Psoas muscle (tissue), 8 donors: Measurements from ENCODE around the gene CKLF. TPM values are rescaled to one million over a fixed set of nuclear protein-coding genes. Genes with fewer than 3 reads are reported as not detected.
A peak's percentile ranks its signal among the peaks of the same experiment; 100 is the strongest.

Source experiments
- ATAC-seq, 4 donors: fragments of 200-7000 bp; cut with Tn5 transposase; one replicate each; pipeline ENCODE4 v1.9.1; 2020; ENCODE audit warnings: moderate library complexity in 3 of 4, mild to moderate bottlenecking in 2 of 4
- DNase-seq, 2 donors: peaks; one replicate each; pipeline ENCODE4 v3.0.0-alpha.2; 2020
- H3K27ac ChIP-seq: fragments of 200-600 bp; one replicate; pipeline ENCODE4 v1.8.0; 2022
- H3K27me3 ChIP-seq, 3 donors: fragments of 200-600 bp in 1 of 3; one replicate each; pipeline versions ENCODE4 v1.6.1 to v1.8.0; 2013 to 2022; ENCODE audit warnings: low read length in 2 of 3, mild to moderate bottlenecking in 2 of 3, moderate library complexity in 1 of 3; ENCODE audit not compliant: insufficient read depth in 3 of 3
- H3K36me3 ChIP-seq, 2 donors: fragments of 200-600 bp in 1 of 2; one replicate each; pipeline versions ENCODE4 v1.6.1 to v1.8.0; 2013 to 2022; ENCODE audit warnings: low read depth in 1 of 2, mild to moderate bottlenecking in 1 of 2, moderate library complexity in 1 of 2; ENCODE audit not compliant: insufficient read depth in 1 of 2
- H3K4me1 ChIP-seq: fragments of 200-600 bp; one replicate; pipeline ENCODE4 v1.8.0; 2022
- H3K4me3 ChIP-seq: fragments of 200-600 bp; one replicate; pipeline ENCODE4 v1.8.0; 2022; ENCODE audit warnings: mild to moderate bottlenecking
- H3K9me3 ChIP-seq: fragments of 200-600 bp; one replicate; pipeline ENCODE4 v1.8.0; 2022
- CTCF ChIP-seq: fragments of 200-600 bp; IDR thresholded peaks from one replicate; pipeline ENCODE4 v1.8.0; 2022; ENCODE audit warnings: antibody characterized with exemption
- WGBS, 3 donors: extraction: QIAGEN DNeasy Blood & Tissue Kit; methylation state at CpG; one replicate each; pipeline versions ENCODE4 v1.1.6 to v1.1.7; 2013; 5-methylcytosine and 5-hydroxymethylcytosine counted together
- intact Hi-C, 2 donors: fragments of 100-400 bp; cut with DNase I; formaldehyde crosslinking; loops; one replicate each; pipeline versions ENCODE4 v1.11.0 to v1.14.2; 2022
- polyA plus RNA-seq, 3 donors: library from polyadenylated mRNA; stranded (reverse); fragments of 200-250 nt; gene quantifications; one replicate each; pipeline ENCODE4 v1.2.3, GENCODE V29; 2013
- total RNA-seq, 4 donors: library from RNA; stranded (reverse); fragmentation: NEBNext Ultra II Directional in 2 of 4; extraction: Animal tissue kit (Norgen Biotek cat#: 25700) in 2 of 4; gene quantifications; one replicate each; pipeline versions ENCODE4 v1.2.1 to v1.2.4, GENCODE V29; 2021 to 2023
- donor health status: healthy with polysubstance abuse.
- donor health status: DM: no; HTN: no; CAD: no; lungs with moderate emphysema.
- donor health status: Bipolar disorder and iron deficiency.
- donor health status: healthy.
- donor health status: DM: yes; HTN: yes; CAD: no.
- donor health status: DM: no; HTN: no; CAD: no.
- donor health status: DM: no; HTN: no; CAD: no.
- donor health status: DM: yes; HTN: yes; CAD: no.

CKLF gene
- total and polyA plus RNA-seq, 7 donors = 4.1 to 21.1 (median 6.6) TPM

- Histone ChIP-seq H3K4me3 (no peak overlapping the region), H3K27ac (no peak overlapping the region)
- peak; percentile 39 to 76 (median 60) for ATAC-seq
Observed at GRCh38 chr16:66538910-66539309, 13.5 kb upstream of the CKLF start.

GRCh38 chr16:66539623-66540469 is 12.5 kb upstream of the CKLF start:
- Histone ChIP-seq H3K4me1 (no peaks in the 10 kb centered on the region), H3K4me3 (no peak overlapping the region), H3K9me3 (no peaks in the 10 kb centered on the region), H3K36me3 (peaks cover 2 to 83% of the 10 kb centered on the region in 2 donors), H3K27ac (no peak overlapping the region), H3K27me3 (no peaks in the 10 kb centered on the region)
- no peak for TF ChIP-seq CTCF
- no peak for DNase-seq
- ATAC-seq = no peak
- 80 to 85% (median 84%) methylated on average over 3 of the region's 3 CpGs for WGBS, 3 donors
- intact Hi-C loops = no loop called here

More at GRCh38 chr16:66538910-66539309, 13.5 kb upstream of the CKLF start:
- Histone ChIP-seq H3K9me3 (no peaks in the 10 kb centered on the region), H3K4me1 (no peaks in the 10 kb centered on the region), H3K27me3 (no peaks in the 10 kb centered on the region), H3K36me3 (peaks cover 2 to 74% of the 10 kb centered on the region in 2 donors)
- 84 to 97% (median 94%) methylated on average over 5 of the region's 5 CpGs for WGBS, 3 donors
- no peak for DNase-seq
- TF ChIP-seq CTCF = no peak
- intact Hi-C loops = no loop called here

GRCh38 chr16:66541388-66542355 is 10.7 kb upstream of the CKLF start:
- Histone ChIP-seq H3K27ac (no peak overlapping the region), H3K9me3 (no peaks in the 10 kb centered on the region), H3K27me3 (no peaks in the 10 kb centered on the region), H3K4me3 (no peak overlapping the region), H3K36me3 (peaks cover 2 to 77% of the 10 kb centered on the region in 2 donors), H3K4me1 (no peaks in the 10 kb centered on the region)
- DNase-seq = no peak
- no peak for TF ChIP-seq CTCF
- WGBS, 3 donors = 69 to 73% (median 72%) methylated on average over 18 of the region's 18 CpGs
- intact Hi-C loops = no loop called here
- no peak for ATAC-seq

GRCh38 chr16:66542396-66542795 is 10.0 kb upstream of the CKLF start:
- Histone ChIP-seq H3K27me3 (no peaks in the 10 kb centered on the region), H3K9me3 (no peaks in the 10 kb centered on the region), H3K27ac (no peak overlapping the region), H3K36me3 (peaks cover 2 to 76% of the 10 kb centered on the region in 2 donors), H3K4me3 (no peak overlapping the region), H3K4me1 (no peaks in the 10 kb centered on the region)
- WGBS, 3 donors = 84 to 92% (median 86%) methylated on average over 3 of the region's 3 CpGs
- ATAC-seq (no peak), DNase-seq (no peak)
- intact Hi-C loops = no loop called here
- TF ChIP-seq CTCF = no peak
